ENCODE data around the gene HMCN1.

The HMCN1 gene

GRCh38 chr1:185973645-185974044 is 239.5 kb downstream of the HMCN1 start:
- DNase-seq = no peak
- TF ChIP-seq POLR2A (IDR thresholded peaks at IDR 0.05; ENCODE audit: low read length) = no peak
- no peak for TF ChIP-seq GATA1 (IDR thresholded peaks at IDR 0.05; ENCODE audit: low read depth, low read length)

GRCh38 chr1:185974367-185975170 is 240.4 kb downstream of the HMCN1 start:
- DNase-seq = no peak
- TF ChIP-seq POLR2A (IDR thresholded peaks at IDR 0.05; ENCODE audit: low read length) (no peak), GATA1 (IDR thresholded peaks at IDR 0.05; ENCODE audit: low read depth, low read length) (no peak)

DNA sequence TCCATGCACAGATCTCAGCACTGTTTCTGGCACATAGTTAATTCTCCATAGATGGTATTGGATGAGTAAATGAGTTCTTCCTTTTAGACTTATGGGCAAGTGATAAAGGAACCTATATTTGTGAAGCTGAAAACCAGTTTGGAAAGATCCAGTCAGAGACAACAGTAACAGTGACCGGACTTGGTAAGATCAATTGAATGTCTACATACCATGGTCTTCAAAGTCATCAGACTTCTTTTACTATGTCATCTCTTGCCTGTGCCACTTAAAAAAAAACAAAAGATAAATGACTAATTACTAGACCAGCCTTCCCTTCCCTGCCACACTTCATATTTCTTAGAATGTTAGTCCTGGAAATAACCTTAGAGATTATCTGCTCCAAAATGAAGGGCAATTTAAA is 246.7 kb downstream of the HMCN1 start:
- TF ChIP-seq POLR2A (IDR thresholded peaks at IDR 0.05; ENCODE audit: low read length) (no peak), GATA1 (IDR thresholded peaks at IDR 0.05; ENCODE audit: low read depth, low read length) (no peak)
- DNase-seq = no peak

- TF ChIP-seq POLR2A (IDR thresholded peaks at IDR 0.05; ENCODE audit: low read length) = no peak
- no peak for TF ChIP-seq GATA1 (IDR thresholded peaks at IDR 0.05; ENCODE audit: low read depth, low read length)
- DNase-seq = no peak
Observed at GRCh38 chr1:185984113-185984836, 250.1 kb downstream of the HMCN1 start.

DNA sequence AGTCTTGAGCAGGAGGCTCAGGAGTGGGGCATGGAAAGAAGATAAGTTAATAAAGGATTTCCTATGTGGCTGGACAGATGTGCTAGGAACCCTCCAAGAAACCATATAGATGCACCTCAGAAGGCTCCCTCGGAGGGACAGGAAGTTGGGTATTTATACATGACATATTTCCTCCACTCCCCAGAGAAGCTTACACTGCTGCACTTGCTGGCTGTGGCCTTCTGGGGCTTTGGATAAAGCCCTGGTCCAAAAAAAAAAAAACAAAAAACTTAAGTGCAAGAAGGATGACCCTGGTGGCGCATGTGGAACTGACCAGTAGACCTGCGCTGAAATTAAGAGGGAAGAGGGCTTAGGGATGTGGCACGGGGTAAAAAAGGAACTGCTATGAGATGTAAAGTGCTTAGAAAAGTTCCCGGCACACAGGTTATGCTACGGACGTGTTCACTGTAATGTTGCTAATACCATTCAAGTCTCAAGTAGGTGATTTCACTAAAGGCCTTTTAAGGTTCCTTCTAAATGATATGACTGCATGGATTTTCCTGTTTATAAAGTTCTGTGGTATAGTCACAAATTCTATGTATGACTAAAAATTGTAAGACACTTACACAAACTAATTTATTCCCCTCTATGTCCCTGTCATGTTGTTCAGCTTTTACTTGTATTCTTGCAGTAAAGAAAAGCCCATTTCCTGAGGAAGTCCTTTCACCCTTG is 253.6 kb downstream of the HMCN1 start:
- TF ChIP-seq GATA1 (IDR thresholded peaks at IDR 0.05; ENCODE audit: low read depth, low read length) = no peak
- no peak for TF ChIP-seq POLR2A (IDR thresholded peaks at IDR 0.05; ENCODE audit: low read length)
- no peak for DNase-seq

GRCh38 chr1:185990565-185990964 is 256.4 kb downstream of the HMCN1 start:
- TF ChIP-seq GATA1 (IDR thresholded peaks at IDR 0.05; ENCODE audit: low read depth, low read length) = no peak
- no peak for TF ChIP-seq POLR2A (IDR thresholded peaks at IDR 0.05; ENCODE audit: low read length)
- DNase-seq = no peak

GRCh38 chr1:185991266-185991665 is 257.1 kb downstream of the HMCN1 start:
- no peak for DNase-seq
- no peak for TF ChIP-seq GATA1 (IDR thresholded peaks at IDR 0.05; ENCODE audit: low read depth, low read length)
- TF ChIP-seq POLR2A (IDR thresholded peaks at IDR 0.05; ENCODE audit: low read length) = no peak

GRCh38 chr1:185996211-185996610 is 262.0 kb downstream of the HMCN1 start:
- DNase-seq = peak in 1 of 2 experiments; percentile 8
- TF ChIP-seq POLR2A (IDR thresholded peaks at IDR 0.05; ENCODE audit: low read length) = no peak
- TF ChIP-seq GATA1 (IDR thresholded peaks at IDR 0.05; ENCODE audit: low read depth, low read length) = no peak

DNA sequence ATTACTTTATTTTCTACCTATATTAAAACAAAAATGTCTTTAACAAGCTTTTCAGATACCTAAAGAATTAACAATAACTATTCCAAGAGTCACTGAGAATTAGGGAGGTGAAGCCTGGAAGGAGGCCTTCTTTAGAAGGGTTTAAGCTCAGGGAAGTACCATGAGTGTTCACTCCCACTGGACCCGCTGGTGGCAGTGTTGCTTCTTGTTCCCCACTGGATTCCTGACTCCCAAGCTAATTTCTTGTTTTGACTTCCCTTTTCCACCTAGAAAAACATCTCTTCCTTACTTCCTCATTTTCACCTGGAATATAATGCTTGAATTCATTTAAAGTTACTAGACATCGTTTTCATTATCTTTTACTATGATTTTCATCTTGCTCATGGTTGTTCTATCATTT is 264.2 kb downstream of the HMCN1 start:
- TF ChIP-seq GATA1 (IDR thresholded peaks at IDR 0.05; ENCODE audit: low read depth, low read length) = no peak
- TF ChIP-seq POLR2A (IDR thresholded peaks at IDR 0.05; ENCODE audit: low read length) = no peak
- peak in 1 of 2 experiments; percentile 5 for DNase-seq

DNA sequence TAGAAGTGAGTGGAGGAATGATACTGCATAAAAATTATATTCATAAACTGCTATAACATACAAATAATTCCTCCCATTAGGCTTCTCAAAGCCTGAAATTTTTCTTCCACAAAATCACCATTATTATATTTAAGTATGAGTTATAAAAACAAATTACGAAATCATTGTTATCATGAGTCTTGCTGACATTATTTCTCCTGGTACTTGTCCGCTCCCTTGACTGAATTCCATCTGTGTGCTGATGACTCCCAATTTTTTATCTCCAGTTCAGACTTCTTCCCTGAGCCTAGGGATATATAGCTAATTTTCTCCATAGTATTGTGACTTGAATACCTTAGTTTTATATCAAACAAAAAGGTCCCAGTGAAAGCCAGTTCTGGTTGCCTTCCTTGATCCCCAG is 268.2 kb downstream of the HMCN1 start:
- TF ChIP-seq GATA1 (IDR thresholded peaks at IDR 0.05; ENCODE audit: low read depth, low read length) (no peak), POLR2A (IDR thresholded peaks at IDR 0.05; ENCODE audit: low read length) (no peak)

DNA sequence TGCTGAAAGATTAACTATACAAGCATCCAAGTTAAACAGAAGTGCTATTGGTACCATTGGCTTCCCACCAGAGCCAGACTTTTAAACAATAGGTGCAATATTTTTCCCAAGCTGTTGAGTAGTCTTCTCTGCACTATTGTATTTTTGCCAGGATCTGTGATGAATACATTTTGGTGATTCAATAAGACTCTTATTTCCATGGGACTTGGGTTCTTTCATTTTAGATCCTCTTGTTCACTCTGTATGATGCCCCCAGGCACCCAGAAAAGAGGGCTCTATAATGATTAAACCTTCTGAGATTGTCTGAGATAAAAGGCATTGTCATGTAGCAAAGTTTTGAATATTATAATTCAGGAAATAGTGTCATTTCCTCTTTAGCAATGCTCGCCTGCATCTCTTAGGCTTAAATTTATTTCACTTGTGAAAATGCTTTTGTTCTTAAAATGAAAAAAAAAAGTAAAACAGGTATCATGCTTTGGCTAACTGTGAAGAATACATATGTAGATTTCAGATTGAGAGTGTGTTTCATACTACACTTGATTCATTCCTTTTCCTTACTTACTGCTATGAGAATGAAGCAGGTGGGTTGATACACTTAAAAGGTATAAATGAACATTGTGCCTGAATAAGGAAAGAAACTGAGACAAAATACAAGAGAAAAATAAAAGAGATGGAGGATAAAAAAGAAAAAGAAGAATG is 275.0 kb downstream of the HMCN1 start:
- TF ChIP-seq POLR2A (IDR thresholded peaks at IDR 0.05; ENCODE audit: low read length) (no peak), GATA1 (IDR thresholded peaks at IDR 0.05; ENCODE audit: low read depth, low read length) (no peak)
- no peak for DNase-seq

More for the DNA sequence above, 268.2 kb downstream of the HMCN1 start:
- DNase-seq = no peak

DNA sequence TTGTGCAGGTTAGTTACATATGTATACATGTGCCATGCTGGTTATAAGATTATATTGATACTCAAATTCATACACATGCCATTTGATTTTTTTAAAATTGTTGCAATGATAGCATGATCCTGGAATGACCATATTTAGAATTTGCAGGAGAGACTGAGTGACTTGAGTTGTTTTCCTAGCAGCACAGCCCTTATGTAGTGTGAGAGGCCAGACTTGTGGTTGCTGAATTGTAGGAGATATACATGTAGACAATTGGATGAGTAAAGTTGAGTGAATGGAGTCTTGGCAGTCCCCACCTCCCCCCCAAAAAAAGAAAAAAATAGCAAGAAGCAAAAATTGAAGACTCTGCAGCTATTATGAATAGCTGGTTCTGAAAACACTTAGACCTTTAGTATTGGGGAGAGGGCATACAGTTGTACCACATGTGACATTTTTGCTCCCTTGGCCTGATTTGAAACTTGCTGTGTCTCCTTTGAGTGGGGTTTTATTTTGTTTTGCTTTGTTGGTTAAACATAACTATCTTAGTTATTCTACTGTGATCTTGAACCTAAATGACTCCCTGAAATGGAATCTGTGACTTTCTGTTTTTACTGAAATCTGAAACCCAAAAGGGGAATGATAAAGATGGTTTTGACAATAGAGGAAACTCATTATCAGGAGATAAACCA is 280.3 kb downstream of the HMCN1 start:
- TF ChIP-seq GATA1 (IDR thresholded peaks at IDR 0.05; ENCODE audit: low read depth, low read length) (no peak), POLR2A (IDR thresholded peaks at IDR 0.05; ENCODE audit: low read length) (no peak)
- DNase-seq = no peak

GRCh38 chr1:186016856-186017255 is 282.7 kb downstream of the HMCN1 start:
- DNase-seq = no peak
- no peak for TF ChIP-seq GATA1 (IDR thresholded peaks at IDR 0.05; ENCODE audit: low read depth, low read length)
- TF ChIP-seq POLR2A (IDR thresholded peaks at IDR 0.05; ENCODE audit: low read length) = no peak
